Measurements from ENCODE around the gene ITPKC.

ITPKC gene

DNA sequence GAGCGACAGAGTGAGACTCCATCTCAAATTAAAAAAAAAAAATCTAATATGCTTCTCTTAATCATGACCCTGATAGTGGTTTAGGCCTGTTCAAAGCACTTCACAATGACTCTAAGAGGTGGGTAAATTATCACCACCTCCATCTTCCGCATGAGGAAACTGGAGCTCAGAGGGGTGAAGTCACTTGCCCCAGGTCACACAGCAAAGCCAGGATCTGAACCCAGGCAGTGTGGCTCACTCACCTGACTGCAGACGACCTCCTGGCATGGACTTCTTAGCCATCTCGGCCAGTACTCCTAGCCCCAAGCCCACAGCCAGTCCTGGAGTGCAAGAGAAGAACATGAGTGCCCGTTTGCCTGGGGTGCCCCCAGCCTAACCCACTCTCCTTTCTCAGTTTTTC lies 7.1 kb upstream of the ITPKC start:
- TF ChIP-seq TSHZ2 (CRISPR knock-in tag; IDR thresholded peaks at IDR 0.05) (no peak), ARNTL (CRISPR knock-in tag; IDR thresholded peaks at IDR 0.05; ENCODE audit: borderline replicate concordance, low read depth) (no peak), ZFP30 (CRISPR knock-in tag; IDR thresholded peaks at IDR 0.05) (no peak), ZFP3 (CRISPR knock-in tag; IDR thresholded peaks at IDR 0.05) (no peak), POU6F1 (CRISPR knock-in tag; IDR thresholded peaks at IDR 0.05; ENCODE audit: borderline replicate concordance, low read depth) (no peak), ISL1 (CRISPR knock-in tag; IDR thresholded peaks at IDR 0.05) (no peak), ZNF70 (CRISPR knock-in tag; IDR thresholded peaks at IDR 0.05) (no peak)
- TF ChIP-seq, protein P1, sequence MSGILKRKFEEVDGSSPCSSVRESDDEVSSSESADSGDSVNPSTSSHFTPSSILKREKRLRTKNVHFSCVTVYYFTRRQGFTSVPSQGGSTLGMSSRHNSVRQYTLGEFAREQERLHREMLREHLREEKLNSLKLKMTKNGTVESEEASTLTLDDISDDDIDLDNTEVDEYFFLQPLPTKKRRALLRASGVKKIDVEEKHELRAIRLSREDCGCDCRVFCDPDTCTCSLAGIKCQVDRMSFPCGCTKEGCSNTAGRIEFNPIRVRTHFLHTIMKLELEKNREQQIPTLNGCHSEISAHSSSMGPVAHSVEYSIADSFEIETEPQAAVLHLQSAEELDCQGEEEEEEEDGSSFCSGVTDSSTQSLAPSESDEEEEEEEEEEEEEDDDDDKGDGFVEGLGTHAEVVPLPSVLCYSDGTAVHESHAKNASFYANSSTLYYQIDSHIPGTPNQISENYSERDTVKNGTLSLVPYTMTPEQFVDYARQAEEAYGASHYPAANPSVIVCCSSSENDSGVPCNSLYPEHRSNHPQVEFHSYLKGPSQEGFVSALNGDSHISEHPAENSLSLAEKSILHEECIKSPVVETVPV (CRISPR knock-in tag; IDR thresholded peaks at IDR 0.05), result no peak
- ATAC-seq, result no peak

DNA sequence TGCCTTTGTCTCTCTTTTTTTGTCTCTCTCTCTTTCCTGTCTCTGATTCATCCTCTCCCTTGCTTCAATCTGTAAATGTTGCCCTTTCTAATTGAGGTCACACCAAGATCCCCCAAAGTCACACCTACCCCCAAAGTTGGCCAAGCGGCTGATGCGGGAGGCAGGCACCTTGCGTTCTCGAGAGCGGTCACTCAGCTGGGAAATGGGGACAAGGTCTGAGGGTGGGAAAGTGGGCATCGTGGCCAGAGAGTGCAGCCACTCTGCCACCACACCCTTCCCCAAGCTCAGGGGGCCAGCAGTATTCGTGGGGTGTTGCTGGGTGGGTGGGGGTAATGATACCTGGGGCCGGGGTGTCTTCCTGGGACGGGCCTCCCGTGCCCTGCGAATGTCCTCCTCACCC lies 3.0 kb upstream of the ITPKC start:
- no peak for TF ChIP-seq TOX (CRISPR knock-in tag; IDR thresholded peaks at IDR 0.05; ENCODE audit: borderline replicate concordance)
- no peak for TF ChIP-seq CSDC2 (CRISPR knock-in tag; IDR thresholded peaks at IDR 0.05)
- no peak for TF ChIP-seq GLIS3 (CRISPR knock-in tag; IDR thresholded peaks at IDR 0.05)
- no peak for TF ChIP-seq CREB5 (CRISPR knock-in tag; IDR thresholded peaks at IDR 0.05; ENCODE audit: low read depth)
- TF ChIP-seq TSHZ2 (CRISPR knock-in tag; IDR thresholded peaks at IDR 0.05), result no peak
- TF ChIP-seq PATZ1 (CRISPR knock-in tag; IDR thresholded peaks at IDR 0.05; ENCODE audit: borderline replicate concordance), result no peak
- TF ChIP-seq PPARA (CRISPR knock-in tag; IDR thresholded peaks at IDR 0.05; ENCODE audit: borderline replicate concordance), result no peak
- no peak for TF ChIP-seq ESRRG (CRISPR knock-in tag; IDR thresholded peaks at IDR 0.05)
- no peak for TF ChIP-seq SNAI2 (CRISPR knock-in tag; IDR thresholded peaks at IDR 0.05)
- TF ChIP-seq ZNF565 (CRISPR knock-in tag; conservative IDR thresholded peaks at IDR 0.05; ENCODE audit: low read depth), result no peak
- TF ChIP-seq OSR1 (CRISPR knock-in tag; IDR thresholded peaks at IDR 0.05), result no peak
- TF ChIP-seq ZFP30 (CRISPR knock-in tag; IDR thresholded peaks at IDR 0.05), result no peak
- TF ChIP-seq BACH2 (CRISPR knock-in tag; IDR thresholded peaks at IDR 0.05; ENCODE audit: borderline replicate concordance), result no peak
- no peak for TF ChIP-seq ZNF70 (CRISPR knock-in tag; IDR thresholded peaks at IDR 0.05)
- no peak for ATAC-seq
